SU-DHL-6 (cell line): ENCODE data around the gene IFT74.

Experiments used
- H2AFZ ChIP-seq: fragments of 200-600 bp; sonication (generic); 2 replicates; pipeline ENCODE4 v1.6.1; 2014; ENCODE audit warnings: low read depth, mild to moderate bottlenecking, moderate library complexity, mixed read lengths, antibody characterized with exemption, low read length; ENCODE audit not compliant: severe bottlenecking
- H3F3A ChIP-seq: fragments of 200-600 bp; shearing (Covaris generic); 2 replicates; pipeline ENCODE4 v1.6.0; 2016; ENCODE audit warnings: antibody characterized with exemption, mild to moderate bottlenecking; ENCODE audit not compliant: insufficient read depth
- H3K27ac ChIP-seq: fragments of 200-600 bp; sonication (generic); 2 replicates; pipeline ENCODE4 v1.5.1; 2016; ENCODE audit warnings: low read depth, mild to moderate bottlenecking, low read length, moderate library complexity, mixed read lengths
- H3K27me3 ChIP-seq: fragments of 200-600 bp; sonication (generic), shearing (Covaris generic); 2 replicates; pipeline ENCODE4 v1.6.0; 2014; ENCODE audit warnings: mild to moderate bottlenecking, low read length
- H3K36me3 ChIP-seq: fragments of 200-600 bp; sonication (generic); 2 replicates; pipeline ENCODE4 v1.6.1; 2014; ENCODE audit warnings: mild to moderate bottlenecking, low read length, mixed read lengths
- H3K4me2 ChIP-seq: fragments of 300-600, 200-600 bp; shearing (Covaris generic), sonication (generic); 2 replicates; pipeline ENCODE4 v1.6.0; 2014; ENCODE audit warnings: low read length, low read depth, mild to moderate bottlenecking; ENCODE audit not compliant: poor library complexity, severe bottlenecking
- H3K4me3 ChIP-seq: fragments of 200-600 bp; sonication (generic); 2 replicates; pipeline ENCODE4 v1.5.1; 2014; ENCODE audit warnings: antibody characterized with exemption, low read length, mild to moderate bottlenecking, mixed read lengths; ENCODE audit not compliant: insufficient read depth, poor library complexity, severe bottlenecking
- H3K79me2 ChIP-seq: fragments of 200-600 bp; sonication (generic); 2 replicates; pipeline ENCODE4 v1.6.1; 2014; ENCODE audit warnings: mild to moderate bottlenecking, low read length, moderate library complexity; ENCODE audit not compliant: insufficient read depth
- H3K9ac ChIP-seq: fragments of 200-600 bp; sonication (generic); 2 replicates; pipeline ENCODE4 v1.7.0; 2014; ENCODE audit warnings: mild to moderate bottlenecking, low read length
- H3K9me2 ChIP-seq: fragments of 200-600 bp; sonication (generic); replicated peaks from 2 replicates; pipeline ENCODE4 v1.6.1; 2014; ENCODE audit warnings: low read length; ENCODE audit not compliant: insufficient read depth
- H3K9me3 ChIP-seq: fragments of 200-600 bp; sonication (generic); 2 replicates; pipeline ENCODE4 v1.6.1; 2014; ENCODE audit warnings: low read length, mixed read lengths; ENCODE audit not compliant: insufficient read depth
- H4K20me1 ChIP-seq: fragments of 200-600 bp; sonication (generic); 2 replicates; pipeline ENCODE4 v1.6.1; 2014; ENCODE audit warnings: low read depth, mild to moderate bottlenecking, antibody characterized with exemption, low read length, moderate library complexity, mixed read lengths
- CTCF ChIP-seq: fragments of 200-600 bp; sonication (generic); IDR thresholded peaks from one replicate; pipeline ENCODE4 v1.5.1; 2017; ENCODE audit warnings: antibody characterized with exemption, mild to moderate bottlenecking, low read length, moderate library complexity; ENCODE audit not compliant: insufficient read depth, poor library complexity, severe bottlenecking
- EZH2phosphoT487 ChIP-seq: fragments of 200-600 bp; sonication (generic), shearing (Covaris generic); conservative IDR thresholded peaks from 2 replicates; pipeline ENCODE4 v1.6.1; 2018; ENCODE audit warnings: mild to moderate bottlenecking, antibody characterized with exemption, low read length, moderate library complexity, mixed read lengths

IFT74 gene

GRCh38 chr9:26971721-26972120, 15.5 kb downstream of the IFT74 start:
- Histone ChIP-seq H3K27ac (no peak overlapping the region), H3K9me2 (no peaks in the 10 kb centered on the region), H2AFZ (no peak overlapping the region)

DNA sequence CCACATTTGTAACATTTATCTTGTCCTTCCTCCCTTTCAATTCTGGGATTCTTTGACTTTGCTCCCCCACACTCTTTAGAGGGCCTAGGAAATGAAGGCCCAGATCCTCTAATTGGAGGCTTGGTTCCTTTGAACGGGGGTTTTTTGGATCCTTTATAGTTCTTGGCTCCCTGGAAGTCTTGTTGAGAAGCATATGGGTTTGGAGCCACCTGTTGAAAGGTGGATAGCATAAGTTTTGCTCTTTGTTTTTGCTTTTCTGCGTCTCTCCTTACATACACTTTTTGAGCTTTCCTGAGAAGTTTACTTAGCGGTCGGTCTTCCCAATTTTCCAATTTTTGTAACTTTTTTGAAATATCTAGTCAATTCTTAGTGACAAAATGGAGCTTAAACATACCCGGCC, 17.8 kb downstream of the IFT74 start:
- no peaks in the 10 kb centered on the region for H3F3A ChIP-seq
- no peaks in the 10 kb centered on the region for H3K79me2 ChIP-seq
- no peak overlapping the region for H2AFZ ChIP-seq
- H3K4me2 ChIP-seq, result no peak overlapping the region
- H3K36me3 ChIP-seq, result no peaks in the 10 kb centered on the region
- no peak overlapping the region for H3K27ac ChIP-seq
- TF ChIP-seq EZH2phosphoT487 (no peak), CTCF (no peak)
- H3K9ac ChIP-seq, result no peak overlapping the region
- H3K9me3 ChIP-seq, result no peaks in the 10 kb centered on the region
- no peaks in the 10 kb centered on the region for H4K20me1 ChIP-seq
- no peaks in the 10 kb centered on the region for H3K27me3 ChIP-seq
- no peaks in the 10 kb centered on the region for H3K9me2 ChIP-seq
- H3K4me3 ChIP-seq, result no peak overlapping the region

More at GRCh38 chr9:26971721-26972120, 15.5 kb downstream of the IFT74 start:
- Histone ChIP-seq H3F3A (no peaks in the 10 kb centered on the region), H4K20me1 (no peaks in the 10 kb centered on the region), H3K4me2 (no peak overlapping the region), H3K4me3 (no peak overlapping the region), H3K9ac (no peak overlapping the region), H3K9me3 (no peaks in the 10 kb centered on the region), H3K36me3 (no peaks in the 10 kb centered on the region), H3K27me3 (no peaks in the 10 kb centered on the region), H3K79me2 (no peaks in the 10 kb centered on the region)
- TF ChIP-seq CTCF (no peak), EZH2phosphoT487 (no peak)

DNA sequence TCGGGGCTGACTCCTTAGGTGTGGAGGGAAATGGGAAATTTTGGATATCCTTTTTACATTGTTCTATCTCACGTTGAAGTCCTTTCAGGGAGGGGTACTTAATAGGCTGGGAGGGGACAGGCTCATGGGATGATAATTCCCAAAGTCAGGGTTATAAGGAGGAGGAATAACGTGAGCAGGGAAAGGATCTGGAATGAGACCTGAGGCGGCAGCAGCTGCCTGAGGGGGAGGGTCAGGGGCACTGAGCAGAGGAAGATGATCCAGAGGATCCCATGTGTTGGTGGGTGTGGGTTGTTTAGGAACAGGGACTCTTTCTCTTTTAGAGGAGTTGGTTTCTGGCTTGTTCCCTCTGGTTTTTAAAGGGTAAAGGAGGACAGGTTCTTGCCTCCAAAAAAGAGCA, 18.7 kb downstream of the IFT74 start:
- Histone ChIP-seq H3K27me3 (no peaks in the 10 kb centered on the region), H3K9me2 (no peaks in the 10 kb centered on the region), H3F3A (no peaks in the 10 kb centered on the region), H3K79me2 (no peaks in the 10 kb centered on the region), H4K20me1 (no peaks in the 10 kb centered on the region), H3K36me3 (no peaks in the 10 kb centered on the region), H3K9me3 (no peaks in the 10 kb centered on the region), H3K27ac (no peak overlapping the region), H3K4me3 (no peak overlapping the region), H2AFZ (no peak overlapping the region), H3K4me2 (no peak overlapping the region), H3K9ac (no peak overlapping the region)
- no peak for TF ChIP-seq CTCF
- TF ChIP-seq EZH2phosphoT487, result no peak
